ENCODE measurements around the gene LSAMP. TPM values are rescaled to one million over a fixed set of nuclear protein-coding genes. Genes with fewer than 3 reads are reported as not detected.

LSAMP gene
- total RNA-seq, 1 donor from 2014 or later, result 1.1 TPM

GRCh38 chr3:116264546-116265319, 180.6 kb downstream of the LSAMP start:
- TF ChIP-seq CTCF (IDR thresholded peaks at IDR 0.05), result no peak
- no peak overlapping the region for H3K27ac Mint-ChIP-seq (ENCODE audit: unreplicated experiment)
- H3K4me1 Mint-ChIP-seq (ENCODE audit: low read depth), result peaks cover 2% of the 10 kb centered on the region
- no peaks in the 10 kb centered on the region for H3K27me3 Mint-ChIP-seq (ENCODE audit: low read depth)
- no peaks in the 10 kb centered on the region for H3K36me3 Mint-ChIP-seq (ENCODE audit: low read depth)
- no peak for DNase-seq (ENCODE audit: low spot score)
- no peaks in the 10 kb centered on the region for H3K9me3 Mint-ChIP-seq (ENCODE audit: low read depth)
- H3K4me3 Mint-ChIP-seq (ENCODE audit: unreplicated experiment), result no peak overlapping the region

- Mint-ChIP-seq H3K9me3 (ENCODE audit: low read depth) (no peaks in the 10 kb centered on the region), H3K36me3 (ENCODE audit: low read depth) (no peaks in the 10 kb centered on the region), H3K4me3 (ENCODE audit: unreplicated experiment) (no peak overlapping the region), H3K27ac (ENCODE audit: unreplicated experiment) (no peak overlapping the region), H3K4me1 (ENCODE audit: low read depth) (peaks cover 2% of the 10 kb centered on the region), H3K27me3 (ENCODE audit: low read depth) (no peaks in the 10 kb centered on the region)
- no peak for DNase-seq (ENCODE audit: low spot score)
- TF ChIP-seq CTCF (IDR thresholded peaks at IDR 0.05), result no peak
These were observed 181.3 kb downstream of the LSAMP start for GRCh38 chr3:116263842-116264545.

- Mint-ChIP-seq H3K36me3 (ENCODE audit: low read depth) (no peaks in the 10 kb centered on the region), H3K4me3 (ENCODE audit: unreplicated experiment) (no peak overlapping the region), H3K27me3 (ENCODE audit: low read depth) (no peaks in the 10 kb centered on the region), H3K9me3 (ENCODE audit: low read depth) (no peaks in the 10 kb centered on the region), H3K4me1 (ENCODE audit: low read depth) (peaks cover 17% of the 10 kb centered on the region), H3K27ac (ENCODE audit: unreplicated experiment) (no peak overlapping the region)
- TF ChIP-seq CTCF (IDR thresholded peaks at IDR 0.05), result no peak
- DNase-seq (ENCODE audit: low spot score), result no peak
These were observed 184.8 kb downstream of the LSAMP start for GRCh38 chr3:116260491-116260890.

GRCh38 chr3:116259984-116260383, 185.3 kb downstream of the LSAMP start:
- Mint-ChIP-seq H3K4me3 (ENCODE audit: unreplicated experiment) (no peak overlapping the region), H3K27ac (ENCODE audit: unreplicated experiment) (no peak overlapping the region), H3K27me3 (ENCODE audit: low read depth) (no peaks in the 10 kb centered on the region), H3K9me3 (ENCODE audit: low read depth) (no peaks in the 10 kb centered on the region), H3K4me1 (ENCODE audit: low read depth) (peaks cover 20% of the 10 kb centered on the region), H3K36me3 (ENCODE audit: low read depth) (no peaks in the 10 kb centered on the region)
- no peak for TF ChIP-seq CTCF (IDR thresholded peaks at IDR 0.05)
- no peak for DNase-seq (ENCODE audit: low spot score)

GRCh38 chr3:116256843-116257485, 188.3 kb downstream of the LSAMP start:
- Mint-ChIP-seq H3K4me3 (ENCODE audit: unreplicated experiment) (no peak overlapping the region), H3K4me1 (ENCODE audit: low read depth) (peaks cover 18% of the 10 kb centered on the region), H3K9me3 (ENCODE audit: low read depth) (no peaks in the 10 kb centered on the region), H3K27ac (ENCODE audit: unreplicated experiment) (no peak overlapping the region), H3K27me3 (ENCODE audit: low read depth) (no peaks in the 10 kb centered on the region), H3K36me3 (ENCODE audit: low read depth) (no peaks in the 10 kb centered on the region)
- DNase-seq (ENCODE audit: low spot score), result no peak
- no peak for TF ChIP-seq CTCF (IDR thresholded peaks at IDR 0.05)
